ENCODE measurements around the gene GAS7. TPM values are rescaled to one million over a fixed set of nuclear protein-coding genes. Genes with fewer than 3 reads are reported as not detected.
A peak's percentile ranks its signal among the peaks of the same experiment; 100 is the strongest.

GAS7 gene
- total RNA-seq, 1 donor from 2014 or later, result 50.6 TPM

- no peak for TF ChIP-seq CTCF (IDR thresholded peaks at IDR 0.05)
Measured at GRCh38 chr17:10073941-10074340, 124.5 kb downstream of the GAS7 start.

GRCh38 chr17:10072556-10073425 lies 125.6 kb downstream of the GAS7 start:
- DNase-seq, result no peak
- intact Hi-C loops (cut with DNase I), result no loop called here
- Histone ChIP-seq H3K27ac (no peak overlapping the region), H3K27me3 (no peaks in the 10 kb centered on the region), H3K36me3 (no peaks in the 10 kb centered on the region), H3K4me1 (peaks cover 11% of the 10 kb centered on the region), H3K4me3 (no peak overlapping the region), H3K9me3 (no peaks in the 10 kb centered on the region)
- no peak for TF ChIP-seq CTCF (IDR thresholded peaks at IDR 0.05)
- peak; percentile 23 for ATAC-seq

More at GRCh38 chr17:10073941-10074340, 124.5 kb downstream of the GAS7 start:
- Histone ChIP-seq H3K4me3 (no peak overlapping the region), H3K27ac (no peak overlapping the region), H3K9me3 (no peaks in the 10 kb centered on the region), H3K27me3 (no peaks in the 10 kb centered on the region), H3K36me3 (no peaks in the 10 kb centered on the region), H3K4me1 (peaks cover 6% of the 10 kb centered on the region)
- intact Hi-C loops (cut with DNase I), result no loop called here
- ATAC-seq (no peak), DNase-seq (no peak)

GRCh38 chr17:10072086-10072485 lies 126.3 kb downstream of the GAS7 start:
- Histone ChIP-seq H3K36me3 (no peaks in the 10 kb centered on the region), H3K27ac (no peak overlapping the region)

GRCh38 chr17:10071141-10071540 lies 127.3 kb downstream of the GAS7 start:
- intact Hi-C loops (cut with DNase I), result no loop called here
- ATAC-seq (no peak), DNase-seq (no peak)
- H3K9me3 ChIP-seq, result no peaks in the 10 kb centered on the region
- no peaks in the 10 kb centered on the region for H3K27me3 ChIP-seq
- H3K4me3 ChIP-seq, result no peak overlapping the region
- peaks cover 11% of the 10 kb centered on the region for H3K4me1 ChIP-seq
- no peak for TF ChIP-seq CTCF (IDR thresholded peaks at IDR 0.05)
- no peak overlapping the region for H3K27ac ChIP-seq
- H3K36me3 ChIP-seq, result no peaks in the 10 kb centered on the region

More at GRCh38 chr17:10072086-10072485, 126.3 kb downstream of the GAS7 start:
- ATAC-seq, result no peak
- peaks cover 11% of the 10 kb centered on the region for H3K4me1 ChIP-seq
- no peak for TF ChIP-seq CTCF (IDR thresholded peaks at IDR 0.05)
- intact Hi-C loops (cut with DNase I), result no loop called here
- DNase-seq, result no peak
- no peaks in the 10 kb centered on the region for H3K27me3 ChIP-seq
- H3K9me3 ChIP-seq, result no peaks in the 10 kb centered on the region
- no peak overlapping the region for H3K4me3 ChIP-seq

- H3K27me3 ChIP-seq, result no peaks in the 10 kb centered on the region
- no peak overlapping the region for H3K4me3 ChIP-seq
- ATAC-seq (no peak), DNase-seq (no peak)
- no peak overlapping the region for H3K27ac ChIP-seq
- H3K4me1 ChIP-seq, result peaks cover 11% of the 10 kb centered on the region
- no peaks in the 10 kb centered on the region for H3K36me3 ChIP-seq
- no peak for TF ChIP-seq CTCF (IDR thresholded peaks at IDR 0.05)
- intact Hi-C loops (cut with DNase I), result no loop called here
- no peaks in the 10 kb centered on the region for H3K9me3 ChIP-seq
Measured at GRCh38 chr17:10070690-10071089, 127.7 kb downstream of the GAS7 start.
